GM21717 (cell line): ENCODE results near the gene CALCR.
A peak's percentile ranks its signal among the peaks of the same experiment; 100 is the strongest.

Experiments used
- ATAC-seq: cut with Tn5 transposase; IDR thresholded peaks from one replicate; pipeline ENCODE4 v1.9.1; 2021; ENCODE audit warnings: mild to moderate bottlenecking, moderate library complexity; ENCODE audit not compliant: unreplicated experiment

Gene CALCR

GRCh38 chr7:93461350-93461749 lies 113.2 kb downstream of the CALCR start:
- no peak for ATAC-seq

DNA sequence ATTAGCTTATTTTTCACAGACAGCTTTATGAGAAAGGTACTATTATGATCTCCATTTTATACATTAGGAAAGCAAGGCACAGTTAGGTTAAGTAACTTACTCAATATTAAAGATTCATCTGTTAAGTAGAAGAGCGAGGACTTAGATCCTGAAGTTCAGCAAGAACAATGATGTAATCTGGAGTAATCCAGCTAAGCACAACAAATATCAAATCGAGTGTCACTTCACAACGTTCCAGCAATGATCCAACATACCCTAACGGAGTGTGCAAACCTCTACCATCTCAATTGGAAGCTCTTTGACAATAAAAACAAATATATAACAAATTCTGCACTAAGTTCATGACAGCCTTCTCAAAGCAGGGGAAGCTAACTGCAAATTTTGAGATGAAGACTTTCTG lies 121.3 kb downstream of the CALCR start:
- no peak for ATAC-seq

DNA sequence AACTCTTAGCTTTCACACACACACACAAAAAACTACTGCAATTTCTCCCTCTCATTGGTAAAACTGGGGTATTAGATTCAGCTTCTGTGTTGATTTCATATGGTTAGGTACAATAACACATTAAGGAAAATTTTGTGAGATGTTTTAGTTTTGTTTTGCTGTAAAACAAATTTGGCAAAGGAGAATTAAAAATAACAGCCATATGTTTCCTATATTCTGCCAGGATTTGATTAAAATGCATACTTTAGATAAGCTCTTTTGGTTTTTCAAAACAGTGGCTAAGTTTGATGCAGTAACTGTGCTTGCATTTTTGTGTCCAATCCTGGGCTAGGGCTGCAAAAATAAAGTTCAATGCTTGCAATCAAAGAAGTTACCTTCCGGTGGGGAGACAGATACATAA lies 126.3 kb downstream of the CALCR start:
- no peak for ATAC-seq

DNA sequence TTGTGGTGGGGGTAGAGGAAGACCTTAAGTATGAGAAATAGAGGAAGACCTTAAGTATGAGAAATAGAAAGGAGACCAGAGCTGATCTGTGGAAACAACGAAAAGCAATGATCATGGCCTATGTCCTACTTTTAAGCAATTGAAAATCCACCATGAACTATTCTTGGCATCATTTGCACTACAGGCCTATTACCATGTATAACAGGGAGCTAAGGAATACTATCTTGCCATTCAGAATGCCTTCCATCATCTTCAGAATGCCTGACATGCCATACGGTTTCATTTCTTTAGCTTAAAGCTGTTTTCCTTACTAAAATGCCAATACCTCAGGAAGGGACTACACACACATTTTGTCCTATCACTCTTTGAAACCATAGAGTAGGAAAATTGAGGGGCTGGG lies 127.0 kb downstream of the CALCR start:
- ATAC-seq = no peak

DNA sequence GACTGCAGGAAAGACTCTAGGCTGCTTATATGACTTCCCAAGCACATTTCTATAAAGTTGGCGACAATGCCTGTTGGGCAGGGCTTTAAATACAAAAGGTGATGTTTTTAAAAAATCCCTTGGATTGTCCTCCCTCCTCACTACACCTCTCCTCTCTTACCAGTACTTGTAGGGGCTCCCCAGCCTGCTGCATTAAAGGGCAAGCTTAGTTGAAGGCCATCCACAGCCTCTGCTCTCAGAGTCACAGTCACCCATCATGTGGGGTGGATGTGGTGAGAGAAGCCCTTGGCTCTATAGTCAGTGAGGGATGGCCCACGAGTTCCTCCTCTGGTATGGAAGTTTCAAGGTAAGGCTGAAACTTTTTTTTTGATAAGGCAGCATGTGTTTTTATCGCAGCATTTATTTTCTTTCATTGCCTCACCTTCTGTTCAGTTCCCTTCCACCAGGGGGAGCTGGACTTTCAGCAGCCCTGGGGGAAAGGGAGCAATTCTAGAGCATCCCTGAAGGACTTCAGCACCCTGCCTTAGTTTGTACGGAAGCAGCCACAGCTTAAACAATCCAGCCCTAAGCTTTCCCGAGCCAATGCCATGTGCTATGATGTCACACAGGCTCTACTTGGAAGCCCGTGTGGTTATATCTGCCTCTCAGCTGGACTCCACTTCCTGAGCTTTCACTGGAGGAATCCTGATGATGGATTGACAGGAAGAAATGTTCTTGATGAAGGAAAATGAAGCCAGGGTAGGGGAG lies 131.9 kb downstream of the CALCR start:
- peak; percentile 76 for ATAC-seq

DNA sequence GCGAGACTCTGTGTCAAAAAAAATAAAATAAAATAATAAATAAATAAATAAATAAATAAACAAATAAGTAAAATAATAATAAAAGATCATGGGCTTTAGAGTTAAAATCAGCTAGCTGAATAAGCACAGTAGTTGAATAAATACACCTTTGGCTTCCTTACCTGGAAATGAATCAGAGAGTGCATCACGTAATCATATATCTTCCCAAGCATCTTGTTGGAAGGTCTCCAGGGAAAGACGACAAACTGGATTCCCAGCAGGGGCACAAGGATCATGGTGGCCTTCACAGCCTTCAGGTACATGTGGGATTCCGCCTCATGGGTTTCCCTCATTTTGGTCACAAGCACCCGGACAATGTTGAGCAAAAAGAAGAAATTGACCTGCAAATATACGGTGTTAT lies 138.7 kb downstream of the CALCR start:
- no peak for ATAC-seq

DNA sequence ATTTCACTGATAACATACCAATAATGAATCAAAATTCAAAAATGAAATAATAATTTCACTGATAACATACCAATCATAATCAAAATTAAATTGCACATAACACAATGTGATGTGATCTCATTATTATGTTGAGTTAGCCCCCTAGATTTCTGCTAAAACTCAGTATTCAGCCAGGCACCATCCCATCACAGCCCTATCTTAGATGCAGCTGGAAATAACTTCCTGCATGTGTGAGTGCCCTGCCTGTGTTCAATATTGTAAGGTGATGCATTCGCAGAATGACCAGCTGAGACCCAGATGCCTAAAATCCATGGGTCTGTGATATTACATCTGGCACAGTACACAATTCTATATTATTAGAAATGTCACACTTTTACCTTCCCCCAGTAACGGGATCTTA lies 142.4 kb downstream of the CALCR start:
- no peak for ATAC-seq

DNA sequence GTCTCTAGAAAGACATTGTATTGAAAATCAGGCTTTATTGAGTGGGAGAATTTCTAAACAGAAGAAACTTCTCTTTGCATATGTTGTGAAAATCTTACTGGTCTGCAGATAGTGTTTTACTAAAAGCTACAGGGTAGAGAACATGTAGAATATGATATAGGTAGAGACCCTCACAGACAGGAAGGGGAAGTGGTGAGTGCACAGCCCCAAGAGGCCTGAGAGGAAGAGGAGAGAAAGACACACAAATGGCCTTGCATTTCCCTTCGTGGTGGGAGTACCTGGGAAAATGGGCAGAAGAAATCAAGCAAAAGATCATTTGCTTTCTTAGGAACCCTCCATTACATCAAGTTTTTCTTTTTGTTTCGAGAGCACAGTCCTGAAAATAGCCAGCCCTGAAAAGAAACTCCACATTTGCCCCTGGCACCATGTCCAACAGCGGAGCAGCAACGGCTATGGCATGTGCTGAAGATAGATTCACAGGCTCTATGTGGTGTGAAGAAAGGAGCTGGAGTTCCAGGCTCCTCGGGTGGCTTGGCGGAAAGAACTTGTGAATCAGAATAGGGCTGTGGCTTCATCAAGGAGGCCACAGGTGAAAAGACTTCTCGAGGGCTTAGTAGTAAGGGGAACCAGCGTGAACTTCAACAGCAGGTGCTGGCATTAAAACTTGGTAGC lies 143.5 kb downstream of the CALCR start:
- no peak for ATAC-seq

DNA sequence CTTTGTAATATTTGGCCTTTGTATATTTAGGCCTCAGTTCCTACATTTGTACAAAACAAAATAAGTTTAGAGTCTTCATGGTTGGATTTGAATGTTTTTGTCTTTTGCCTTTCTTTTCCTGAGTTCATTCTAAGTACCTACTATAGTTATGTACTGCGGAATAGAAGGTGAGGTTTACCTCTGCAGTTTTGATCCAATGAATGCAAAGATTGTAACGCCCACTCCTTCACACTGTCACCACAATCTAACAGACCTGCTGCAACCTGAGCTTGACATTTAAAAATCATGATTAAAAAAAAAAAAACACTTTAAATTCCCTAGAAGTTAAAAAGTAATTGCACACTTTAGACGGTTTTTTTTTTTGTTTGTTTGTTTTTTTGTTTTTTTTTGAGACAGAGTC lies 145.0 kb downstream of the CALCR start:
- no peak for ATAC-seq

DNA sequence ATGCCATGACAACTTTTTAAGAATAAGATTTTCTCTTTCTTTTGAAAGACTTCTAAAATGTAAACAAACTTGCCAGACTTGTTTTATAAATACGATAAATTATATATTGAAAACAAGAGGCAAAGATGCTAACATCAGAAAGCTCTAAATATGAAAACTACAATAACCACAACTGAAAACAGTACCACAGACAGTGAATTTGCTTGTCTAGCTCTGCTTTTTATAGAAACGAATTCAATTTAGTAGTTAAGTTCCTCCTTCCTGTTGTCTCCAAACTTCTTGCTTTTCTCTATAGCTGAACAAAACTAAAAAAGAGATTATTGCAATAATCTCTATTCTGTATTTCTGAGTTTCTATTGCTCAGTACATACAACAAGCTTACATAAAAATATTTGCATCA lies 147.4 kb downstream of the CALCR start:
- ATAC-seq = no peak

DNA sequence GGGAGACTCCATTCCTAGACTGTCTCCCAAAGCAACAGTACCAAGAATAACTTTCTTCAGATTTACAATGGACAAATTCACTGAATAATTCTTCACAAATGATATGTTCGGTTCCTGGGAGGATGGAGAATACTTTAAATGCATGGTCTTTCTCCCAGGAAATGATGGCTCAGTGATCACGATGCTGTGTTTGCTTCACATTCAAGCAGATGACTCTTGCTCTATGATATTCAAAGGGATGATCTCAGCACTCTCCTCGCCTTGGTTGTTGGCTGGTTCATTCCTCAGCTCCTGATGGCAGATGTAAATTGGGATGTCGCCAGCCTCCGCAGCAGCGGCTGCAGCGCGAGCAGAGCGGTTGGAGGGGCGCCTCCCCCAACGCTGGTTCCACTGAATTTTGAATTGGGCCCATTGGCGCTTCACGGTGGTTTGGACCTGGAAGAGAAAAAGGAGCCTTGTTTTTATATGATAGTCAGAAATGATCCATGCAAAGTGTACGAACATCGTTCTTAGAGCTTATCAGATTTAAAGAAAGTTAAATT lies 148.3 kb downstream of the CALCR start:
- no peak for ATAC-seq

GRCh38 chr7:93414574-93414973 lies 159.9 kb downstream of the CALCR start:
- ATAC-seq = no peak

- no peak for ATAC-seq
Observed at GRCh38 chr7:93409324-93409723, 165.2 kb downstream of the CALCR start.

GRCh38 chr7:93407239-93407638 lies 167.3 kb downstream of the CALCR start:
- no peak for ATAC-seq

DNA sequence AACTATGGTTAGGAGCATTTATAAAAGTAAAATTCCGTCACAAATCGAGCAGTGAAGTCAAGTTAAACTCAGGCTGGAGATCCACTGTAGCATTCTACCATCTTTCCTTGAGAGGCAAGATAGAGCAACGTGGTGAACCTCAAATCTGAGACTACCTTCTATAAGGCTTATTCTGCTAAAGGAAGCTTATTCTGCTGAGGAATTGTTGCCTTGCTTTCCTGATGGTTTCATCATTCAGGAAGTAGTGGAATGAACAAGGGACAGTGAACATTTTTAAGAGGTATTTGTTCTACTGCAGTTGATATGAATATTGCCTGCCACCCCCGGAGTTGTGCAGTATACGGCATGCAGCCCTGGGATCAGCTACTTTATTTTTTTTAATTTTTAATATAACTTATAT lies 171.6 kb downstream of the CALCR start:
- no peak for ATAC-seq

DNA sequence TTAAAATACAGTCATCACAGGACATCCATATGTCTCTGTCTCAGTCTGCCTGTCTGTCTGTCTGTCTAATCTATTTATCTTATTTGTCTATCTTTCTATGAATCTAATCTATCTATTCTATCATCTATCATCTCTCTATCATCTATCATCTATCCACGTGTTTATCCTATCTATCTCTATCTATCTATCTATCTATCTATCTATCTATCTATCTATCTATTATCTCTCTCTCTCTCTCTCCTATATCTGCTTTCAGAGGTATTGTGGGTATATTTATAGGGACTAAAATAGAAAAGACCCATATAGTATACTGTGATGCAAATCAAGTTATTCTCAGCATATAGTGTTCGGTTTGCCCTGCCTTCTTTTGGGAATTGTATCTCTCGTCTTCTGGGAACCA lies 174.9 kb downstream of the CALCR start:
- no peak for ATAC-seq

DNA sequence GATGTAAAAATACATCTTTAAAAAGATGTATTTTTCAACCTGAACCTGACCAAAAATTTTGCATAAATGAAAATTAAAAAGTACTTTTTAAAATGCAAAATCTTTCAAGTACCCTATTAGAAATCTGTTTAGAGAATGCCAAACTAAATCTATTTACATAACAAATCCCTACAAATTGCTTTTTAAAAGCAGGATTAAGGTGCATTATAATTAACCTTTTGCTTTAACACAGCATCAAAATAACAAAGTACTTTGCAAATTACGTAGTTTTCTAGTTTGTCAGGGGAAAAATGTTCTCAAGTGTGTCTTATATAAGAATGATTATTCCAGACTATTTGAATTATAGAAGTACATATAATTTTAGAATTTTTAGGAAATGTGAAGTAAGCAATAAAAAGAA lies 181.5 kb downstream of the CALCR start:
- ATAC-seq = no peak

- no peak for ATAC-seq
Observed at GRCh38 chr7:93390660-93391059, 183.9 kb downstream of the CALCR start.

DNA sequence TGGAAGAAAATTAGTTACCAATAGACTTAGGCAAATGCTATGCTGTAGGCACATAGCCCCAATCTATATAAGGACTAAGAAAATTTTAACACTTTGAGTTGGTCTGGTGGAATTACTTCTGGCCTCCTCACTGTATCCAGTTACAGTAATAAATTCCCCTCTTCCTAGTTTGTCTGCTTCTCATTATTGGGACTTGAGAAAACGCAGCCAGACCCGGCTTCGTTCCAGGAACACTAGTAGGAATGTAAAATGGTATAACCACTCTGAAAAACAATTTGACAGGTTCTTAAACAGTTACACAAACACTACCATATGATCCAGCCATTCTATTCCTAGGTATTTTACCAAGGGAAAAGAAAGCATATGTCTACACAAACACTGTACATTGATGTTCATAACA lies 192.2 kb downstream of the CALCR start:
- ATAC-seq = no peak

DNA sequence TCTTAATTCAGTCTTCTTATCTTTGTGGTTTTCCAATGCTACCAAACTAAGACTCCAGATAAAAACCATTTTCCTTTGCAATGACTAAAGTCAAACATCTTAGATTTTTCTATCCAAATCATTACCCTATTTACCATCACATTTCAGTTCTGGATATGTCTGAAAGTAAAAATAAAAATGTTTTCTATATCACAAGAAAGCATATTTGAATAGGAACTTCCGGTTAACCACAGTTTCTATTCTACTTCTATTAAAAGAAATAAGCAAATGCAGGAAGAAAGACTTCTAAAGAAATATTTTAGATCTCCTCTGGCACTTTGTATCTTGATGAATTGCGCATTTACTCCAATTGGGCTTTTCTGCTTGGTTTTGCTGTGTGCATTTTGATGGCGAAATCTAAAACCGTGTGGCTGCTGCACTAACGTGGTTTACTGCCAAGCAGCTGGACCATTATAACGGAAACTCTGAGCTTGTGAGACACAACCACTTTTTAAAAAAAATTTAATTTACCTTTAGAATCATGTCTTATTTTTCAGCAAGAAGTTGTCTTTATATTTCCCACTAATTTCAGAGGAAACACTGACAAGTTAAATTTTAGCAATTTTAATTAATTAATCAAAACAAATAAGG lies 196.3 kb downstream of the CALCR start:
- no peak for ATAC-seq

- peak; percentile 42 for ATAC-seq
Observed at GRCh38 chr7:93375603-93376002, 198.9 kb downstream of the CALCR start.
